ENCODE data around the gene TCERG1L.
"Not testable (repeated sequence)": the region's sequence is repeated elsewhere in the genome, so short reads cannot be mapped to it uniquely, and the experiment has no call there.

Gene TCERG1L

DNA sequence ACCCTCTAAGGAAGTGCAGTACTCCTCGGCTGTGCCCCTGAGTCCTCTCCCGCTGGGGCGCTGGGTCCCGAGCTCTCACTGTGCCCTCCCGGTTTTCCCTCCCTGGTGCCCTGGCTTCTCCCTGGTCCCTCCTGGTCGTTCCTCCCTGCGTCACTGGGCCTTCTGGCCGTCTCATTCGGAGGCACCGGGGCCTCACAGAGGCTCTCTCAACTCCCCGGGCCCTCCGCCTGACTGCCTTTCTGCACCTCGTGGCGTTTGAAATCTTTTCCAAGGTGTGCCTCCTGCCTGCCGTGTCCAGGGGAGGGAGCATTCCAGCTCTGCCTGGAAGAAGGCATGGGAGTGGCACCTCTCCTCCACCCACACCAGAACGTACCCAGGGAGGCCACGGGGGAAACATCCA is 174.3 kb downstream of the TCERG1L start:
- H3K4me2 ChIP-seq (ENCODE audit: low read length), result no peak overlapping the region
- H3K27ac ChIP-seq, result no peak overlapping the region
- no peak overlapping the region for H3K9ac ChIP-seq
- no peaks in the 10 kb centered on the region for H3K79me2 ChIP-seq
- H2AFZ ChIP-seq, result peak overlapping the region; percentile 35
- no peaks in the 10 kb centered on the region for H3K36me3 ChIP-seq (ENCODE audit: control insufficient read depth, insufficient read depth, low read length)
- H3K27me3 ChIP-seq (ENCODE audit: control insufficient read depth, insufficient read depth, low read length), result no peaks in the 10 kb centered on the region
- H3K4me1 ChIP-seq, result no peaks in the 10 kb centered on the region
- H3K4me3 ChIP-seq (ENCODE audit: low read depth, low read length), result no peak overlapping the region
- no peaks in the 10 kb centered on the region for H3K9me3 ChIP-seq (ENCODE audit: control insufficient read depth, low read length)
- TF ChIP-seq, protein P1, sequence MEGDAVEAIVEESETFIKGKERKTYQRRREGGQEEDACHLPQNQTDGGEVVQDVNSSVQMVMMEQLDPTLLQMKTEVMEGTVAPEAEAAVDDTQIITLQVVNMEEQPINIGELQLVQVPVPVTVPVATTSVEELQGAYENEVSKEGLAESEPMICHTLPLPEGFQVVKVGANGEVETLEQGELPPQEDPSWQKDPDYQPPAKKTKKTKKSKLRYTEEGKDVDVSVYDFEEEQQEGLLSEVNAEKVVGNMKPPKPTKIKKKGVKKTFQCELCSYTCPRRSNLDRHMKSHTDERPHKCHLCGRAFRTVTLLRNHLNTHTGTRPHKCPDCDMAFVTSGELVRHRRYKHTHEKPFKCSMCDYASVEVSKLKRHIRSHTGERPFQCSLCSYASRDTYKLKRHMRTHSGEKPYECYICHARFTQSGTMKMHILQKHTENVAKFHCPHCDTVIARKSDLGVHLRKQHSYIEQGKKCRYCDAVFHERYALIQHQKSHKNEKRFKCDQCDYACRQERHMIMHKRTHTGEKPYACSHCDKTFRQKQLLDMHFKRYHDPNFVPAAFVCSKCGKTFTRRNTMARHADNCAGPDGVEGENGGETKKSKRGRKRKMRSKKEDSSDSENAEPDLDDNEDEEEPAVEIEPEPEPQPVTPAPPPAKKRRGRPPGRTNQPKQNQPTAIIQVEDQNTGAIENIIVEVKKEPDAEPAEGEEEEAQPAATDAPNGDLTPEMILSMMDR (IDR thresholded peaks at IDR 0.05), result no peak

DNA sequence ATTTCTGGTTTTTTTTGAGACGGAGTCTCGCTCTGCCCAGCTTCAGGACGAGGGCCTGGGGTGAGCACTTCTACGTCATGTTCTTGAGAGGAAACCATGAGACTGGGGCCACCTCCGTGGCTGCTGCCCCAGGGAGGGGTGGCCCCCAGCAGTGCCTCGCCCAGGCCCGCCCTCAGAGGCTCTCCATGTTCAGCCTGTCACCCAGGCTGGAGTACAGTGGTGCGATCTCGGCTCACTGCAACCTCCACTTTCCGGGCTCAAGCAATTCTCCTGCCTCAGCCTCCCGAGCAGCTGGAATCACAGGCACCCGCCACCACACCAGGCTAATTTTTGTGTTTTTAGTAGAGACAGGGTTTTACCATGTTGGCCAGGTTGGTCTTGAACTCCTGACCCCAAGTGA is 175.2 kb downstream of the TCERG1L start:
- not testable (repeated sequence) for H3K27me3 ChIP-seq (ENCODE audit: control insufficient read depth, insufficient read depth, low read length); H3K4me3 ChIP-seq (ENCODE audit: low read depth, low read length); H3K27ac ChIP-seq; H3K9me3 ChIP-seq (ENCODE audit: control insufficient read depth, low read length); H3K4me2 ChIP-seq (ENCODE audit: low read length); H2AFZ ChIP-seq; H3K79me2 ChIP-seq; H3K9ac ChIP-seq; H3K4me1 ChIP-seq; H3K36me3 ChIP-seq (ENCODE audit: control insufficient read depth, insufficient read depth, low read length)

DNA sequence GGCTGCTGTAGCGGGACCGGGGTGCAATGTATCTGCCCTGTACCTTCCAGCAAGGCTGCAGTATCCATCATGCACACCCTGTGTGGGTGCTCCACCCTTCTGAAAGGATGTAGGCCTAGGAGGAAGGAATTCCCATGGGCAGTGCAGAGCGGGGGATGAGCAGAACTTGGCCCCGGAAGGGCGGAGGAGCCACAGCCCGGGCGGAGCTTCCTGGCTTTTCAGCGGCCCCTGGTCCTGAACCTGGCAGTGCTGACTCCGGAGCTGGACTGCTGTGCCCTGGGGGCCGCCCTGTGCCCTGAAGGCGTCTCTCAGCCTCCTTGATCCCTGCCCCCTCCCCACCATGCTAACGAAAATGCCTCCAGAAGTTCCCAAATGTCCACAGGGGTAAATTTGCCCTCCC is 175.8 kb downstream of the TCERG1L start:
- TF ChIP-seq, protein P1 (IDR thresholded peaks at IDR 0.05), result no peak
- H2AFZ ChIP-seq, result no peak overlapping the region
- no peaks in the 10 kb centered on the region for H3K9me3 ChIP-seq (ENCODE audit: control insufficient read depth, low read length)
- H3K4me3 ChIP-seq (ENCODE audit: low read depth, low read length), result no peak overlapping the region
- no peaks in the 10 kb centered on the region for H3K4me1 ChIP-seq
- H3K9ac ChIP-seq, result no peak overlapping the region
- no peaks in the 10 kb centered on the region for H3K27me3 ChIP-seq (ENCODE audit: control insufficient read depth, insufficient read depth, low read length)
- H3K4me2 ChIP-seq (ENCODE audit: low read length), result no peak overlapping the region
- no peak overlapping the region for H3K27ac ChIP-seq
- no peaks in the 10 kb centered on the region for H3K79me2 ChIP-seq
- H3K36me3 ChIP-seq (ENCODE audit: control insufficient read depth, insufficient read depth, low read length), result no peaks in the 10 kb centered on the region

DNA sequence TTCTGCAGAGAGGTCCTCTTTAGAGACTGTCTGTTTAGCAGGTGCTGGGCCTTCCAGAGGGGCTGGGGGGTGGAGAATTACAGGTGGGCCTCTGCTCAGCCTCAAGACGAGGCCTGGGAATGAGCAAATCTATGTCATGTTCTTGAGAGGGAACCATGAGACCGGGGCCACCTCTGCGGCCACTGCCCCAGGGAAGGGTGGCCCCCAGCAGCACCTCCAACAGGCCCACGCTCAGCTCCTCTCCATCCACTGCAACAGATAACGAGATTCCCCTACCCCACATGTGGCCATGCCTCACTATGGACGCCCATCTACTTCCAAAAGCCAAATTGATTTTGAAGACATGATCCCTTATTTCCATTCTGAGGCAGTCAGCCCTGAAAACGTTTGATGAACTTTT is 176.9 kb downstream of the TCERG1L start:
- no peaks in the 10 kb centered on the region for H3K36me3 ChIP-seq (ENCODE audit: control insufficient read depth, insufficient read depth, low read length)
- H3K9ac ChIP-seq, result no peak overlapping the region
- no peaks in the 10 kb centered on the region for H3K4me1 ChIP-seq
- H3K27me3 ChIP-seq (ENCODE audit: control insufficient read depth, insufficient read depth, low read length), result no peaks in the 10 kb centered on the region
- no peak overlapping the region for H3K27ac ChIP-seq
- no peak overlapping the region for H3K4me2 ChIP-seq (ENCODE audit: low read length)
- H2AFZ ChIP-seq, result no peak overlapping the region
- TF ChIP-seq, protein P1 (IDR thresholded peaks at IDR 0.05), result no peak
- no peaks in the 10 kb centered on the region for H3K79me2 ChIP-seq
- H3K4me3 ChIP-seq (ENCODE audit: low read depth, low read length), result no peak overlapping the region
- H3K9me3 ChIP-seq (ENCODE audit: control insufficient read depth, low read length), result no peaks in the 10 kb centered on the region

DNA sequence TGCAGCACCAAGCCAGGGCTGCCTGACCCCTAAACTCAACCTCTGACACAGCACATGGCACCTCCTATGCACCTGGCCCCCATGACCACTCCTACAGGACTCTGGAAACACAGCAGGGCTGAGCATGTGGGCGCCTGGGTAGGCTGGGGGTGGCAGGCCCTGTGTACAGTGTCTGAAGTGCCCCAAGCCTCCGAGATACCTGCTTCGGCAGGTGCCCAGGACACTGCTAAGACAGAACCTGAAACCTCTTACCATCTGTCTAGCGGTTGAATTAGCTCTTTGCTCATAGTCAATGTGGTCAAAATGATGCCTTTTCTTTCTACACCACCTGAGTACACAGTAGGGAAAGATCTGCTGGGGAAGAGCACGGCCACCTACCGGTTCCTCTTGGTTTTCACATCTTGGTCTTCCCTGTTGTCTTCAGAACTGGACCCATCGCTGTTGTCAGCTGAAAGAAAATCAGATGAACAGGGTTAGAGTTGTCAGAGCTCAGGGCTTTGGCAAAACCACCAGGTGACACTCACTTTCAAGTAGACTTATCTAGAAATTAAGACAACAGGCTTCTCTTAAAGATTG is 177.4 kb downstream of the TCERG1L start:
- Histone ChIP-seq H3K9me3 (ENCODE audit: control insufficient read depth, low read length) (no peaks in the 10 kb centered on the region), H3K4me2 (ENCODE audit: low read length) (no peak overlapping the region), H3K27ac (no peak overlapping the region), H3K79me2 (no peaks in the 10 kb centered on the region), H3K36me3 (ENCODE audit: control insufficient read depth, insufficient read depth, low read length) (no peaks in the 10 kb centered on the region), H3K27me3 (ENCODE audit: control insufficient read depth, insufficient read depth, low read length) (no peaks in the 10 kb centered on the region), H3K4me1 (no peaks in the 10 kb centered on the region), H3K9ac (no peak overlapping the region), H2AFZ (no peak overlapping the region), H3K4me3 (ENCODE audit: low read depth, low read length) (no peak overlapping the region)
- TF ChIP-seq, protein P1 (IDR thresholded peaks at IDR 0.05), result no peak
